Ramos (cell line): ENCODE data around the gene TRIL.

Experiments used
- in situ Hi-C: fragments of 300-500 bp; cut with MboI; formaldehyde crosslinking; loops from one replicate; pipeline ENCODE4 v1.14.3; 2022; ENCODE audit warnings: low sequenced_read_pairs; ENCODE audit not compliant: unreplicated experiment

Gene TRIL

DNA sequence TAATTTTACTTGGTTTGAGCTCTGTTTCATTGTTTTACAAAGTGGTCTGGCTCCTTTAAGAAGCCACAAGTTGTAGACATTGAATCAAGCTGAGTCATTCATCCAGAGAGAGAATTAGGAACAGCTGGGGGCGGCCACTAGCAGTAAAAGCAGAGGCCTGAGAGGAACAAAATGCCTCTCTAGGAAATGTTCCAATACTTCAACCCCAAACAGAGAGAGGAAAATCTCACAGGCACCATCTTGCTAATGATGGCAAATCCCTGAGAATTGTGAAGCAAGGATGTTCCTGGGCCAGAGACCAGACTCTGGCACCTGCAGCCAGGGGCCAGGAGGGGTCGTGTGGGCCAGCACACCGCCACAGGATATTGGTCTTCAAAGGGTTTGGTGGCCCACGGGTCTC is 26.5 kb upstream of the TRIL start:
- in situ Hi-C loops = no loop called here

DNA sequence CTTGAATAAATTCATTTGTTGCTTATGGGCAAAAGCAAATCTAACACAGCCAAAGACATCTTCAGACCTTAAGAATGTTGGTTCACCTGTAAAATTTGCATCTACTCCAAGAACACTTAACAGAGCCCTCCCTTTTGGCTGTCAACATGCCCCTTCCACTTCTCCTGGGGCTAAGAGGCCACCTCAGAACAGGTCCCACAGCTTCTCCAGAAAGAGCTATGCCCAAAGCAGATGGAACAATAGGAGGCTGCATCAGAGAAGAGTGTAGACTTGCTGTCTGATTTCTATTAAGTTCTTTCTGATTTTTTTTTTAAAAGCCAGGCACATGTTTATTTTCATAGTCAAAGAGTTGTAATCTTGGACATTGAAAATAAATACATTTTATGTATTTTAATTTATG is 26.1 kb upstream of the TRIL start:
- in situ Hi-C loops = no loop called here

- in situ Hi-C loops = no loop called here
These were observed 25.5 kb upstream of the TRIL start for GRCh38 chr7:28983396-28984190.

DNA sequence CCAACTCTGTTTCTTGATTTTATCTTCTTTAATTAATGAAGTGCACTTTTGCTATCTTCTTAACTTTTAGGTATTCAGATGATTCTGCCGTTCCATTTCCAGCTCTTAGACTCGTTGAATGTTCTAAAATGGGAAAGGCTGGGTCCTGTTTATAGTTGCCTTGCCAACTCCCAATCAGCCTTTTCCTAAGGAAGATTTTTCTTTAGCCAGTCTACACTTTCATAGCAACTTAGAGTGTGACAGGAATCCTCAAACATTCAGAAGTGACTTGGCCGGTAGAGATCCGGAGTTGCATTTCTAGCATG is 23.0 kb upstream of the TRIL start:
- in situ Hi-C loops = no loop called here

GRCh38 chr7:28980451-28981160 is 22.5 kb upstream of the TRIL start:
- in situ Hi-C loops = no loop called here

DNA sequence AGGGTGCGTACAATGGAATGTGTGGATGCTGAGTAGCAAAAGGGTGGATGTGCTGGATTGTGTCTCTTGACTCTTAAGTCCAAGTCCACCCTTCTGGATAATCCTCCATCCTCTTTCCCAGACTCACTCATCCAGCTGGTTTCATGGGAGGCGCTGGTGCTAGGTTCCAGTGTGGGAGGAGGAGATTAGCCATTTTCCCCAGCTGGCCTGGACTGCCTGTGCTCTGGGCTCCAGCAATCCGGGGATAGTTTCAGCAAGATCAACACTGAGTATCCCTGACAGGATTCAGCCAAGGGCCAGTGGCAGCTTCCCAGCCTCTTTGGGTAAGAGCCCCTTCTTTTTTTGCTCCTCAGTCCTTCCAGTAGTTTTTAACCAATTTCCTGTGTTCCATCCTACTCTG is 21.6 kb upstream of the TRIL start:
- in situ Hi-C loops = no loop called here

DNA sequence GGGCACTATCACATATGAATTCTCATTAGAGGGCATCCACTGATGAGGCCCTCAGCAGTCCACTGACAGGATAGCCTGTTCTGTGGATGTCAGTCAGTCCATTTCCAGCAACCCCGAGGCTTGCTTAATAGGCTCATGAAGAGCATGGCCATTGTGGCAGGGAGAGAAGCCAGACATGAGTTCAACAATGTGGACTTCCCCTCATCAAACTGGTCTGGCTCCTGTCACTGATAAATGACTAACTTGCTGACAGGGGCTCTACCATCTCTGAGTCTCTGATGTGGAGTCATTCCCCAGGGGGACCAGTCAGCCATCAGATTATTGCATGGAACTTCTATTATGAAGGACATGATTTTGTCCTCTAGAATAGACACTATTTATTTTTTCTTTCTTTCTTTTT is 19.8 kb upstream of the TRIL start:
- in situ Hi-C loops = no loop called here

DNA sequence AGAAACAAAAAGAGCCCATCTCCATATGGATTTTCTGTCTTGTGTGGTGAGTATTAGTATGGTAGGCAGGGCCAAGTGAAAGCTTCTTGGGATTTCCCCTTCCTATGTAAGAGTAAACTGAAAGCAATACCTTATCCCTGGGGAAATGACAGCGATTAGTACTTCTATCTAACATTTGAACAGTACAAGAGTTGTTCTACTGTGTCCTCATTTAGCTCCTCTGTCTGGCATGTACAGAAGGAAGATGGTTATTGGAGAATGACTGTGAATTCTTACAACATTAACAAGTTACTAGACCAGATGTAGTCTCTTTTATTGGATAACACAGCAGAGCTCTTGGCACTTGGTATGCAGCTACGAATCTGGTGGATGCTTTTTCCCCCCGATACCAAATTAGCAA is 17.9 kb upstream of the TRIL start:
- in situ Hi-C loops = no loop called here

- in situ Hi-C loops = no loop called here
These were observed 15.5 kb upstream of the TRIL start for GRCh38 chr7:28973591-28973990.

DNA sequence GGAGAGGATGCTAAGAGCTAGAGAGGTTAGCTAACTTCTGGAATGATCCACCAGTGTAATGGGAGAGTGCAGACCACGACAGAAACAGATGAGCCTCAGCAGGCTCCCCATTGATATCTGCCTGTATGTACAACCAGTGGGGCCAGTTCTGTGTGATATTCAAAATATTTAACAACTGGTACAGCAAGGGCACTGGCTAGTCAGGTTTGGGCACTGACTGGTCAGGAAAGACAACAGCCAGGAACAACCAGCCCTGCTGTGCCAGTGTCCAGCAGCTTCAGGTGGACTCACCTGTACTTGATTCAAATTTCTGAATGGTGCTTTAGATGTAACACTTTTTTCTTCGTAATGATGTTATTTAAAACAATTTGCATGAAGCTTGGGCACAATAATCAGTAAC is 5.9 kb upstream of the TRIL start:
- in situ Hi-C loops = no loop called here

DNA sequence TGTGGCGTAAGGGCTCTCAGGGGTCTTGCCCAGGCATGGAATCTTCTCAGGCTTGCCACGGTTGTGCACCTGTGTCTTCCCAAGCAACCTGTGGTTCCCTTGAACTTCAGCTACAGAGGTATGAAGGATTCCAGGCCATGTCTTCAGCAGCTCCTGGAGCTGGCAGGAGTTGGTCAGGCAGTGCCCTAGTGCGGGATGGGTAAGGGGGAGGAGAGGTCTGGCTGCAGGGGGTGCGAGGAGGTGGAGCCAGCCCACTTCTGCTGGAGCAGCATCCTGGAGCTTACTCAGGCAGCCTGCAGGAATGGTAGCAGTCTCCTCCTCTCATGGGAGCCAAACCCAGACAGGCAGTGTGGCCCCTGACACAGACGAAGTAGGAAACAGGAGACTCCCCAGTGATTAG is 3.8 kb upstream of the TRIL start:
- in situ Hi-C loops = no loop called here

- in situ Hi-C loops = no loop called here
These were observed 2.1 kb upstream of the TRIL start for GRCh38 chr7:28960071-28960840.

DNA sequence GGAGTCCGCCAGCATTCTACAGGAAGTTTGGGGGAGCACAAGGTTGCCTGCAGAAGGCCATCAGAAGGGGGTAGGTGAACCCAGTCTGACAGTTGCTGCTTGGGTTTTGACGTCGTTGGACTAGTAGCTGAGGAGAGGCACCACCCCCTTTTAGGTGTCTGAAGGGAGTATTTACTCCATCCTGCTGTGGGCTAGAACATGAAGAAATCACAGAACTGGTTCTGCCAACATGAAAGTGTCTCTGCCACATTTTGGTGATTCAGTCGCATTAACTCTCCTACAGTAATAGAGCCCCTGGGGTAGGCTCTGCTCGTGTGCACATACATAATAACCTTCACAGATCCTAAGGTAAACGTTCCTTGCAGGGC is 834 bp upstream of the TRIL start:
- in situ Hi-C loops = no loop called here

GRCh38 chr7:28957751-28958234 is 337 bp downstream of the TRIL start:
- in situ Hi-C loops = no loop called here

- in situ Hi-C loops = no loop called here
These were observed 923 bp downstream of the TRIL start for GRCh38 chr7:28957064-28957750.

- in situ Hi-C loops = no loop called here
These were observed 1.5 kb downstream of the TRIL start for GRCh38 chr7:28956608-28957063.

- in situ Hi-C loops = no loop called here
These were observed 2.2 kb downstream of the TRIL start for GRCh38 chr7:28955718-28956607.

GRCh38 chr7:28955356-28955717 is 2.8 kb downstream of the TRIL start:
- in situ Hi-C loops = no loop called here

- in situ Hi-C loops = no loop called here
These were observed 3.2 kb downstream of the TRIL start for GRCh38 chr7:28954946-28955345.

DNA sequence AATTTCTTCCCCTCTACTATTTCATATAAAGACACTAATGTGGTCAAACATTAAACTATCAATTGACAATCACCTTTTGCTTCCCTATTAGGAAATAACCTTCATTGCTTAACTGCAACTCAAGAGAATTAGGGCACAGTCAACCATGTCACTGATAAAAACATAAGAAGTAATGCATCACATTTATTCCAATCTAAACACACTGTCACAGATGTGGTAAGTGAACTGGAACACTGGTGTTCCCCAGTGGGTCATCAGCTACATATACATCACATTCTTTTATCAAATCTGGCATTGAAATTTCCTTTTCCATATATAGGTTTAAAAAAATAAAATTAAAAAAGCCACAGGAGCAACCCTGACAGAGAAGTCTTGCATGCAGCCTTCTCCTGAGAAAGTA is 3.7 kb downstream of the TRIL start:
- in situ Hi-C loops = no loop called here
